H1 (cell line): Measurements from ENCODE around the gene KIAA1143. TPM values are rescaled to one million over a fixed set of nuclear protein-coding genes. Genes with fewer than 3 reads are reported as not detected.

Experiments used
- CTCF ChIA-PET: fragments of 300-600 bp; sonication (Branson Sonifier 250); formaldehyde crosslinking; loops from one replicate; lab custom pipeline; 2021; ENCODE audit not compliant: partially characterized antibody; lab: Charles Lee
- POLR2A ChIA-PET: fragments of 300-600 bp; sonication (Branson Sonifier 250); formaldehyde crosslinking; loops from one replicate; lab custom pipeline; 2021; ENCODE audit warnings: inconsistent platforms; ENCODE audit not compliant: partially characterized antibody; lab: Charles Lee
- DNase-seq, 2 experiments: peaks; one replicate each; pipeline versions ENCODE4 v3.0.0 to v3.0.0-alpha.2; 2010 to 2022; ENCODE audit warnings: low spot score in 2 of 2, low read depth in 1 of 2, mixed read lengths in 1 of 2
- FAIRE-seq: peaks from 2 replicates; lab custom pipeline; 2011; peaks lifted over from hg19 to GRCh38; lab: Jason Lieb, UNC
- H2AFZ ChIP-seq: 2 replicates; pipeline ENCODE4 v1.8.1; 2012; ENCODE audit warnings: low read length, inconsistent platforms
- H2AK5ac ChIP-seq: 2 replicates; pipeline ENCODE4 v1.6.1; 2013; ENCODE audit warnings: low read depth, low read length
- H2BK120ac ChIP-seq: replicated peaks from 2 replicates; pipeline ENCODE3; 2013; ENCODE audit warnings: low read depth, low read length, inconsistent platforms
- H2BK12ac ChIP-seq: 2 replicates; pipeline ENCODE4 v1.6.1; 2013; ENCODE audit warnings: low read depth, low read length
- H2BK15ac ChIP-seq: 2 replicates; pipeline ENCODE4 v1.6.1; 2013; ENCODE audit warnings: low read length
- H2BK20ac ChIP-seq: 2 replicates; pipeline ENCODE4 v1.6.1; 2013; ENCODE audit warnings: low read length
- H2BK5ac ChIP-seq: 2 replicates; pipeline ENCODE4 v1.6.1; 2013; ENCODE audit warnings: low read depth, low read length
- H3K14ac ChIP-seq: 2 replicates; pipeline ENCODE4 v1.6.1; 2013; ENCODE audit warnings: inconsistent platforms; ENCODE audit not compliant: insufficient read length
- H3K18ac ChIP-seq: 2 replicates; pipeline ENCODE4 v1.6.1; 2013; ENCODE audit warnings: low read length; ENCODE audit errors: extremely low read depth
- H3K23ac ChIP-seq: 2 replicates; pipeline ENCODE4 v1.6.1; 2013; ENCODE audit warnings: inconsistent platforms; ENCODE audit not compliant: insufficient read length
- H3K23me2 ChIP-seq: 2 replicates; pipeline ENCODE4 v1.6.1; 2013; ENCODE audit warnings: low read depth, low read length
- H3K27ac ChIP-seq: 2 replicates; pipeline ENCODE4 v1.6.1; 2011; ENCODE audit warnings: low read depth, low read length, inconsistent platforms
- H3K27me3 ChIP-seq, 4 experiments: replicated peaks in 1 of 4; 1 replicate in 1 of 4; 2 replicates in 3 of 4; pipeline versions ENCODE4 v1.6.1 to v1.8.1; 2011 to 2013; ENCODE audit warnings: low read length in 3 of 4, mild to moderate bottlenecking in 3 of 4, inconsistent platforms in 2 of 4, mixed read lengths in 2 of 4, moderate library complexity in 1 of 4; ENCODE audit not compliant: control insufficient read depth in 3 of 4, insufficient read depth in 3 of 4; ENCODE audit errors: extremely low read depth in 1 of 4
- H3K36me3 ChIP-seq, 4 experiments: 2 replicates each; pipeline versions ENCODE4 v1.6.1 to v1.8.1; 2011 to 2013; ENCODE audit warnings: mild to moderate bottlenecking in 4 of 4, low read length in 3 of 4, moderate library complexity in 2 of 4, control low read depth in 1 of 4, inconsistent platforms in 1 of 4; ENCODE audit not compliant: insufficient read depth in 4 of 4, control insufficient read depth in 2 of 4
- H3K4ac ChIP-seq: replicated peaks from 2 replicates; pipeline ENCODE3; 2013; ENCODE audit warnings: low read length, low read depth, mixed read lengths, inconsistent platforms; ENCODE audit not compliant: insufficient read length
- H3K4me1 ChIP-seq, 4 experiments: replicated peaks in 1 of 4; 1 replicate in 1 of 4; 2 replicates in 3 of 4; pipeline versions ENCODE4 v1.6.1 to v1.8.1; 2011 to 2013; ENCODE audit warnings: low read length in 3 of 4, inconsistent platforms in 2 of 4, mixed read lengths in 1 of 4; ENCODE audit not compliant: insufficient read depth in 4 of 4, control insufficient read depth in 3 of 4
- H3K4me2 ChIP-seq, 2 experiments: 2 replicates each; pipeline versions ENCODE4 v1.6.1 to v1.8.1; 2011 to 2013; ENCODE audit warnings: low read depth in 2 of 2, low read length in 2 of 2, control low read depth in 1 of 2, inconsistent platforms in 1 of 2, mild to moderate bottlenecking in 1 of 2; ENCODE audit not compliant: insufficient read depth in 1 of 2
- H3K4me3 ChIP-seq, 4 experiments: fragments of 200-600, 300-600 bp in 1 of 4; sonication (generic), shearing (Covaris generic), sonication (Bioruptor Twin) in 1 of 4; 2 replicates each; pipeline versions ENCODE4 v1.5.1 to v1.8.1; 2011 to 2016; ENCODE audit warnings: low read length in 4 of 4, low read depth in 3 of 4, control low read depth in 2 of 4, inconsistent platforms in 2 of 4, mild to moderate bottlenecking in 2 of 4, mixed read lengths in 1 of 4, moderate library complexity in 1 of 4; ENCODE audit not compliant: insufficient read depth in 2 of 4; ENCODE audit errors: extremely low read depth in 1 of 4
- H3K56ac ChIP-seq: replicated peaks from 2 replicates; pipeline ENCODE3; 2013; ENCODE audit warnings: low read depth, mild to moderate bottlenecking, mixed read lengths, low read length, inconsistent platforms; ENCODE audit not compliant: insufficient read length
- H3K79me1 ChIP-seq: 2 replicates; pipeline ENCODE4 v1.6.1; 2013; ENCODE audit warnings: low read depth, low read length, control low read depth
- H3K79me2 ChIP-seq, 2 experiments: 2 replicates each; pipeline versions ENCODE4 v1.6.1 to v1.8.1; 2012 to 2013; ENCODE audit warnings: low read length in 2 of 2, mild to moderate bottlenecking in 2 of 2, inconsistent platforms in 1 of 2; ENCODE audit not compliant: insufficient read depth in 2 of 2, control insufficient read depth in 1 of 2
- H3K9ac ChIP-seq, 4 experiments: replicated peaks in 1 of 4; 1 replicate in 1 of 4; 2 replicates in 3 of 4; pipeline versions ENCODE4 v1.6.1 to v1.8.1; 2011 to 2013; ENCODE audit warnings: low read depth in 3 of 4, low read length in 3 of 4, control low read depth in 2 of 4, mild to moderate bottlenecking in 2 of 4, moderate library complexity in 2 of 4, inconsistent platforms in 1 of 4; ENCODE audit errors: extremely low read depth in 1 of 4
- H3K9me3 ChIP-seq, 2 experiments: 2 replicates each; pipeline versions ENCODE4 v1.6.1 to v1.8.1; 2012 to 2013; ENCODE audit warnings: mild to moderate bottlenecking in 2 of 2, moderate library complexity in 2 of 2, control low read depth in 1 of 2, inconsistent platforms in 1 of 2, low read depth in 1 of 2, low read length in 1 of 2, mixed read lengths in 1 of 2; ENCODE audit not compliant: insufficient read depth in 2 of 2
- H4K20me1 ChIP-seq, 2 experiments: replicated peaks in 1 of 2; 2 replicates each; pipeline versions ENCODE3 to v1.8.1; 2011 to 2013; ENCODE audit warnings: inconsistent platforms in 2 of 2, low read length in 2 of 2, mild to moderate bottlenecking in 1 of 2; ENCODE audit not compliant: insufficient read depth in 2 of 2, control insufficient read depth in 1 of 2
- H4K5ac ChIP-seq: 2 replicates; pipeline ENCODE4 v1.6.1; 2013; ENCODE audit warnings: low read length, low read depth, mixed read lengths, inconsistent platforms; ENCODE audit not compliant: insufficient read length
- H4K8ac ChIP-seq: 2 replicates; pipeline ENCODE4 v1.8.0; 2013; ENCODE audit warnings: mild to moderate bottlenecking, moderate library complexity, low read length, inconsistent platforms; ENCODE audit not compliant: insufficient read depth; ENCODE audit errors: extremely low read depth
- H4K91ac ChIP-seq: replicated peaks from 2 replicates; pipeline ENCODE3; 2013; ENCODE audit warnings: low read length, mixed read lengths, inconsistent platforms; ENCODE audit not compliant: insufficient read length
- WGBS, 2 experiments: shearing (Covaris generic) in 1 of 2; methylation state at CpG; one replicate each; pipeline versions ENCODE4 v1.1.6 to v1.1.7; 2013 to 2015; ENCODE audit warnings: low lambda C conversion rate in 2 of 2, mixed read lengths in 2 of 2, inconsistent platforms in 1 of 2, low coverage in 1 of 2, missing lambda C conversion rate in 1 of 2; ENCODE audit not compliant: insufficient replicate concordance in 2 of 2, insufficient coverage in 1 of 2, insufficient read length in 1 of 2; ENCODE audit errors: extremely low coverage in 1 of 2, missing lambda C conversion rate in 1 of 2; 5-methylcytosine and 5-hydroxymethylcytosine counted together
- polyA plus RNA-seq, 7 experiments: library from polyadenylated mRNA; depleted of rRNA in 3 of 7; stranded (reverse) in 5 of 7; unstranded in 2 of 7; fragments of >200 nt in 5 of 7; fragments of 200-250 nt in 2 of 7; gene quantifications; 1 replicate in 5 of 7; 2 replicates in 1 of 7; 4 replicates in 1 of 7; pipeline versions ENCODE4 v1.2.1 to v1.2.3, GENCODE V29; 2011 to 2013; ENCODE audit warnings: missing spikeins in 2 of 7, mixed read lengths in 2 of 7
- total RNA-seq: library from RNA; stranded (reverse); fragmentation: NEBNext Ultra II Directional; extraction: Animal tissue kit (Norgen Biotek cat#: 25700); gene quantifications from 2 replicates; pipeline ENCODE4 v1.2.1, GENCODE V29; 2021

KIAA1143 gene
- total and polyA plus RNA-seq, 2 of the 8 experiments (the other 6 are each of a cell fraction or from before 2014, with no cell fraction given): 16.2 to 67.2 TPM

DNA sequence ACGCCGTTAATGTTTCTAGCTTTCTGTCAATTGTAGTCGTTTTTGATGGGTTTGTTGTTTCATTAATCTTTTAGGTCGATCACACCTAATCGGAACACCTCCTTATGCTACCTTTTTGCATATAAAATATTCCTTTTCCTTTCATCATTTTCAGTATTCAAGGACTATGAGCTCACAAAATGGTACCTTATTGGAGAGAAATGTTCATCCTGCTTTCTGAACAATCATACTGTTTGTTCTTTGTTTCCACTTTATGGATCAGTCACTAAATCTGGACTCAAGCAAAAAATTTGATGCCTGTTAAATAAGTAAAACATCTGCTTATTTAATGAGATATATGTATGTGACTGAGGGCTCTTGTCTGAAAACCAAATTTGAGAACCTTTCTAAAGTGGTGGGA lies 1.3 kb upstream of the KIAA1143 start:
- Histone ChIP-seq H2BK15ac (no peak overlapping the region), H2BK12ac (no peak overlapping the region), H3K27me3 (no peaks in the 10 kb centered on the region), H3K27ac (peak overlapping the region; percentile 37; the same call in 1 of the 2 replicates), H3K9me3 (peaks cover 5 to 6% of the 10 kb centered on the region in 2 experiments; a peak in 2 of 4 replicates), H3K56ac (no peak overlapping the region), H3K36me3 (peaks cover 3 to 29% (median 16%) of the 10 kb centered on the region in 4 experiments), H3K9ac (peak overlapping the region; percentile 73 to 94 (median 86); a peak in 6 of 7 replicates), H3K18ac (no peak overlapping the region), H4K91ac (no peak overlapping the region), H2BK20ac (no peak overlapping the region), H3K4me3 (peak overlapping the region; percentile 89 to 97 (median 92)), H4K8ac (no peak overlapping the region), H3K4me2 (peak overlapping the region; percentile 65 to 72), H3K79me2 (peaks cover 0 to 73% of the 10 kb centered on the region in 2 experiments; a peak in 3 of 4 replicates), H3K4ac (no peak overlapping the region), H3K14ac (no peak overlapping the region), H3K4me1 (no peaks in the 10 kb centered on the region; a peak in 1 of 7 replicates), H3K23me2 (peaks cover 2% of the 10 kb centered on the region; the same call in 1 of the 2 replicates), H4K5ac (no peak overlapping the region), H2BK5ac (no peak overlapping the region), H4K20me1 (no peaks in the 10 kb centered on the region), H2AK5ac (no peak overlapping the region), H3K23ac (no peak overlapping the region), H2BK120ac (no peak overlapping the region), H3K79me1 (peaks cover 5% of the 10 kb centered on the region; the same call in 1 of the 2 replicates), H2AFZ (no peak overlapping the region)
- ChIA-PET POLR2A (interaction anchor here (0.5 to 4.1 kb wide), 16 partner anchors 10 to 279 kb away, joined by 3 to 37 read pairs (median 4); partner anchors contain the start of genes ZNF197, ZNF35, ZNF501 and ZNF660), CTCF (interaction anchor here (0.9 kb wide), 1 partner anchor 21 kb away, joined by 5 read pairs; no protein-coding TSS in a partner anchor)
- no peak for DNase-seq
- whole genome bisulfite sequencing, 2 experiments: 41% methylated on average over 5 of the region's 5 CpGs; no CpG with 5 or more reads in 1 of the 2 experiments
- no peak for FAIRE-seq
